CD4-positive, alpha-beta T cell treated with Interleukin-2 at 100 ng/mL for 4 hours (primary cell): ENCODE results near the gene CPA2.
"Not testable (repeated sequence)": the region's sequence is repeated elsewhere in the genome, so short reads cannot be mapped to it uniquely, and the experiment has no call there.

Experiments
- DNase-seq: peaks from one replicate; pipeline ENCODE4 v3.0.0-alpha.2; 2020; ENCODE audit warnings: low spot score

CPA2 gene

GRCh38 chr7:130309986-130310385 lies 43.3 kb downstream of the CPA2 start:
- DNase-seq: no peak

DNA sequence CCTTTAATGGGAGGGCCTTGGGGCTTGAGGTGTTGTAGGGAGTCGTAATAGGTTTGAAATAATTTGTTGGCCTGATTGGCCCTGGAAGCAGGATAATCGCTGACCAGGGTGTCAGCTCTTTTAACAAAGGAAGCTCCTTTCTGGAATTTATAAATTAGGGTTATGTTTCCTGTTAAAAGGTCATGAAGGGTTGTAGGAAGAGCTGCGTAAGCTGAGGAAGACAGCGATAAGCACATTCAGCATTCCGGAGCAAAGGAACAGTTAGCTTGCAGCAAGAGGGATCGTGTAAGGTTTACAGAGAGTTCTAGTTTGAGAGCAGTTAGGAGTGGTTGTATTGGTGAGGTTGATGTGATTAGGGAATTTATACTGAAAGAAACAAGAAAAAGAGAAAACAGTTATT lies 47.6 kb downstream of the CPA2 start:
- DNase-seq: no peak

DNA sequence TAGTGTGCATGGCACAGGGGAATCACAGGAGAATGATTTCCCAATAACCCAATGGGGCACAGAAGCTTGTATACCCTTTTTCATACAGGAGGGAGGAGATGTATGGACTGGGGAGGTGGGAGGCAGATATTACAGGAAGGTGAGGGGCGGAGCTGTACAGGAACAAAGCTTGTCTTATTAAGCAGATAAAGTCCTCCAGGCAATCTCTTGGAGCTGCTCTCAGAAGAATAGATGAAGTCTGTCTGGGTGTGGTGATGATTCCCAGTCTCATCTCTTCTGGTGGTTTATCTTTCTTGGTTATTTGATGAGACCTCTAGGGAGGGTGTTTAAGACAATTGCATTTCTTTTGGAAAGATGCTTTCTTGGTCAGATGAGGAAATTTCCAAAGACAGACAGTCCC lies 52.9 kb downstream of the CPA2 start:
- no peak for DNase-seq

GRCh38 chr7:130321542-130322229 lies 55.0 kb downstream of the CPA2 start:
- DNase-seq: not testable (repeated sequence)

DNA sequence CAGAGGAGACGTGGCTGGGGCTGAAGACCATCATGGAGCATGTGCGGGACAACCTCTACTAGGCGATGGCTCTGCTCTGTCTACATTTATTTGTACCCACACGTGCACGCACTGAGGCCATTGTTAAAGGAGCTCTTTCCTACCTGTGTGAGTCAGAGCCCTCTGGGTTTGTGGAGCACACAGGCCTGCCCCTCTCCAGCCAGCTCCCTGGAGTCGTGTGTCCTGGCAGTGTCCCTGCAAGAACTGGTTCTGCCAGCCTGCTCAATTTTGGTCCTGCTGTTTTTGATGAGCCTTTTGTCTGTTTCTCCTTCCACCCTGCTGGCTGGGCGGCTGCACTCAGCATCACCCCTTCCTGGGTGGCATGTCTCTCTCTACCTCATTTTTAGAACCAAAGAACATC lies 56.0 kb downstream of the CPA2 start:
- DNase-seq: no peak

DNA sequence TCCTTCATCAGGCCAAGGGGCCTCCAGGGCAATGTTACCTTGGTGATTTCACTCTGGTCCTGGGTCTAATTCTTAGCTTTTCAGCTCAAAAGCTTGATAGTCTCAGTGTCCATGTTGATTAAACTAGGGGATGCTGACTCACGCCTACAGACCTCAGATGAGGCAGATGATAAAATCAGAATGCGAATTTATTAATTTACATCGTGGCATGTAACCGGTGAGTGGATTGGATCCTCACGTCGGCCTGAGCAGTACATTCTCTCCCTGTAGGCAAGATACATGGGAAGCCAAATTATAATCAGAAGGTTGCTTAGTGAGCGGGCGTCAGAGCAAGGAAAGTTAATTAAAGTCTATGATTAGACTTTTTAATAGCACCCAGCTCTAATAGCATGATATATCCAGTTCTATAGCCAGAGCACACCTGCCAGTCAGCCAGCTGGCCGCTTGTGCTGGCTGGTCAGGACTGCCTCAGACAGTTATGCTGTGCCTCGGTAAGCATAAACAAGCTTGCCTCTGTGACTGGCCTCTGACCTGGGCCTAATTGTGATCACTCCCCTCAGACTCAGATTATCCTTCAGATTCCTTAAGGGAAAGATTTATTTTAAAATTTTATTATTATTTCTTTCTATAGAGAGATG lies 57.8 kb downstream of the CPA2 start:
- no peak for DNase-seq

DNA sequence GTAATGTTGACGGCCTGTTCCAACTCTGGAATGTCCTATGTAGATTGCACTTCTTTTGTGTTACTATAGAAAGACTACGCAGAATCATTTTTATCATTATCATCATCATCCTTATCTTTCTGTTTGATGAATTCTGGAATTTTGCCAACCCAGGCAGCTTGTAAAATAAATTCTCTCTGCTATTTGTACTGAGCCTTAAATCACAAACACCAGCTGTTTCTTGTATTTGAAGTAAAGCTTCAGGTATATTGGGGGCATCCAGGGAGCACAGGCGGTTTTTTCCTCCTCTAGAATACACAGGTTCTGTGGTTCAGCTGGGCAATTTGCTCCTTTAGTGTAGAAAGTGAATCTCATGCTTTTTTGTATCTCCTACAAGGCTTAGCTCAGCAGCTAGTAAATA lies 63.0 kb downstream of the CPA2 start:
- no peak for DNase-seq

- no peak for DNase-seq
Observed at GRCh38 chr7:130332259-130333053, 65.8 kb downstream of the CPA2 start.

DNA sequence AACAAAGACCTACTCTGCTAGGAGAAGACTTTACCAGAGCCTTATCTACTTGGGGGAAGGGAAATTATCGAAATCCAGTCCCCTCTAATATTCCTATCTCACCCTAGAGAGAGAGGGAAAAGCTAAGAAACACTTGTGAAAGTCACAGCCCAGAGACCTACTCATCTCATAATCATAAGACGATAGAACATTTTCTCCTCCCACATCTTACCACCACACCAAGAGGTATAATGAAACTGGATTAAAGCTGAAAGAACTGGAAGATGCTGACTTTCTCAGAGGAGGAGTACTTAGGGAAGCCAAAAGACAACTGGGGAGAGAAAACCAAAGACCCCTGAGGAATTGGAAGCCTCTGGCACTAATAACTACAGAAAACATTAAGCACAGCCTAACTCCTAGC lies 67.2 kb downstream of the CPA2 start:
- no peak for DNase-seq

GRCh38 chr7:130334274-130334673 lies 67.6 kb downstream of the CPA2 start:
- DNase-seq: no peak

GRCh38 chr7:130337410-130337971 lies 70.8 kb downstream of the CPA2 start:
- DNase-seq: no peak

DNA sequence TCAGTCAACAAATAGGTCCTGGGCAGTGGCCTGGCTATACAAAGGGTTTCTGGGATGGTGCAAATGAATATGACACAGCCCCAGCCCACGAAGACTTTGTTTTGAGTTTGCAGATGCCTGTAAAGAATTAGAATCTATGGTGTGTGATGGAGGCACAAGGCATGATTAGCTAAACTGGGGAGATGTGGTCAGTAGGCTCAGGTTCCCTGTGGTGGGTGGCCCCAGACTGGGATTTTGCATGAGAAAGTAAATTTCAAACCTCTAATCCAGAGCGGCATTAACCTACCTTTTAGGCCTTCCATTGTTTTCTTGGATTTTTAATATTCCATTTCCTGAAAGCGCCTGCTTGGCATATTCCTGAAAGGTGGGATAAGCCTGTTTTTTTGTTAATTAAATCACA lies 71.6 kb downstream of the CPA2 start:
- DNase-seq: no peak
